ENCODE data around the gene SETBP1. TPM values are rescaled to one million over a fixed set of nuclear protein-coding genes. Genes with fewer than 3 reads are reported as not detected.

Gene SETBP1
- total and polyA plus RNA-seq, 2 of the 13 experiments (the other 11 are each of a cell fraction or from before 2014, with no cell fraction given): 0.18 to 0.65 TPM

GRCh38 chr18:44959013-44959412, 278.3 kb downstream of the SETBP1 start:
- 30% methylated on average over 2 of the region's 2 CpGs for WGBS (ENCODE audit: low lambda C conversion rate)
- no peaks in the 10 kb centered on the region for H3K4me1 ChIP-seq (ENCODE audit: insufficient read depth, low read length)
- DNase-seq (ENCODE audit: low spot score) (no peak), FAIRE-seq (no peak), ATAC-seq (no peak)
- H3K79me2 ChIP-seq (ENCODE audit: insufficient read depth, low read length): no peaks in the 10 kb centered on the region
- CTCF ChIA-PET (ENCODE audit: low intra/inter-chr PET ratio, low total read pairs): no interaction called here
- no peaks in the 10 kb centered on the region for H3K36me3 ChIP-seq (replicated peaks in 1 of 2; ENCODE audit: control insufficient read depth in 1 of 2, insufficient read depth in 2 of 2, low read length in 2 of 2)
- H3K9ac ChIP-seq (ENCODE audit: insufficient read depth, low read depth, low read length): no peak overlapping the region
- no peaks in the 10 kb centered on the region for H3K27me3 ChIP-seq (ENCODE audit: control insufficient read depth in 1 of 2, insufficient read depth in 2 of 2, low read length in 2 of 2)
- no peak overlapping the region for H3K27ac ChIP-seq (ENCODE audit: extremely low read length, insufficient read depth, low read length)
- no peak overlapping the region for H2AFZ ChIP-seq (ENCODE audit: low read length)
- no peak overlapping the region for H3K4me3 ChIP-seq (replicated peaks in 1 of 3; ENCODE audit: insufficient read depth in 1 of 3, low read depth in 2 of 3, low read length in 3 of 3)
- no peaks in the 10 kb centered on the region for H4K20me1 ChIP-seq (ENCODE audit: insufficient read depth, low read length)
- in situ Hi-C loops (cut with HindIII; ENCODE audit: extremely low pct_ligation_motif_present, low pct_unique_long_range_greater_than_20kb): no loop called here
- H3K9me3 ChIP-seq (ENCODE audit: low read length): peaks cover 4% of the 10 kb centered on the region; the same call in 1 of the 2 replicates
- intact Hi-C loops (cut with micrococcal nuclease; ENCODE audit: unreplicated experiment): no loop called here
- BruUV-seq (replicated peaks): no TSS peak
- H3K4me2 ChIP-seq (ENCODE audit: low read depth, low read length): no peak overlapping the region
- POLR2A ChIA-PET: no interaction called here
- TF ChIP-seq U2AF2 (IDR thresholded peaks at IDR 0.05; ENCODE audit: low read depth, low read length) (no peak), HIVEP1 (CRISPR knock-in tag; IDR thresholded peaks at IDR 0.05) (no peak), ZFAT (CRISPR knock-in tag; conservative IDR thresholded peaks at IDR 0.05) (no peak), NCOA5 (CRISPR knock-in tag; IDR thresholded peaks at IDR 0.05) (no peak), KDM2A (CRISPR knock-in tag; IDR thresholded peaks at IDR 0.05; ENCODE audit: borderline replicate concordance, low read depth) (no peak), MYC (CRISPR knock-in tag; IDR thresholded peaks at IDR 0.05; ENCODE audit: borderline replicate concordance) (no peak), SNAPC2 (CRISPR knock-in tag; IDR thresholded peaks at IDR 0.05) (no peak), KLF11 (CRISPR knock-in tag; IDR thresholded peaks at IDR 0.05) (no peak), FOXP1 (IDR thresholded peaks at IDR 0.05) (no peak), FOXP1 (CRISPR knock-in tag; IDR thresholded peaks at IDR 0.05) (no peak), BORCS8-MEF2B (CRISPR knock-in tag; IDR thresholded peaks at IDR 0.05) (no peak), NFKB2 (CRISPR knock-in tag; IDR thresholded peaks at IDR 0.05; ENCODE audit: borderline replicate concordance) (no peak), ZNF382 (CRISPR knock-in tag; IDR thresholded peaks at IDR 0.05; ENCODE audit: borderline replicate concordance) (no peak), ZNF639 (CRISPR knock-in tag; conservative IDR thresholded peaks at IDR 0.05) (no peak), SKIL (CRISPR knock-in tag; IDR thresholded peaks at IDR 0.05; ENCODE audit: borderline replicate concordance) (no peak), USF2 (IDR thresholded peaks at IDR 0.05; ENCODE audit: low read depth, low read length) (no peak), USF2 (CRISPR knock-in tag; IDR thresholded peaks at IDR 0.05; ENCODE audit: borderline replicate concordance) (no peak), ZNF281 (CRISPR knock-in tag; IDR thresholded peaks at IDR 0.05; ENCODE audit: borderline replicate concordance) (no peak)
